GM20000 (cell line): Measurements from ENCODE around the gene OBSL1.

Experiments
- DNase-seq: peaks from one replicate; pipeline ENCODE4 v3.0.0; 2012; ENCODE audit warnings: low spot score
- TF ChIP-seq, protein P1 (sequence below): IDR thresholded peaks from 2 replicates; pipeline ENCODE4 v1.5.1; 2012; ENCODE audit warnings: mild to moderate bottlenecking, control low read depth; ENCODE audit errors: extremely low read depth, missing control alignments

OBSL1 gene

DNA sequence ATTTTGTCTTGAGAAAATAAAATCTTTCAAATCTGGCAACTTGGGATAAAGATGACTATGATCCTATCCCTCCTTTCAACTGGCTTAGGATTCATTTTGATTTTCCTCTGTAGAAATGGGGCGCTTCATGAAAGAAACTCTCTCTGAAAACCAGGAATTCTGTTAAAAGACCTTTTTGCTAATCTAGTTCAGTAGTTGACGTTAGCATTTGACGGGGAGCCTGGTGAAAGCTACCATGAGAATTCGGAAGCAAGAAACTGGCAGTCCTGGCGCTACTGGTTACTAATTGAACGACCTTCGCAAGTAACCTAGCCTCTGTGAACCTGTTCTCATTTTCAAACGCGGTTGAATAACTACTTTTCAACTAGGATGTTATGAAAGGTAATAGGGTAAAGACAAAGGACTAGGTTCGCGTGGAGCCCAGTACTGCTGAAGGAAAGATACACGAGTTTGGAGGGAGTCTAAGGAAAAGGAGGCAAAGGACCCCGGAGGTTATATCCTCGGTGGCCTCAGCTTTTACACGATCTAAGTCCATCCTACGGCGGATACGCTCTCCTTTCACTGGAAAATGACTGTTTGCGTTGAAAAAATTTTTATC is 25.7 kb upstream of the OBSL1 start:
- DNase-seq: no peak
- TF ChIP-seq, protein P1, sequence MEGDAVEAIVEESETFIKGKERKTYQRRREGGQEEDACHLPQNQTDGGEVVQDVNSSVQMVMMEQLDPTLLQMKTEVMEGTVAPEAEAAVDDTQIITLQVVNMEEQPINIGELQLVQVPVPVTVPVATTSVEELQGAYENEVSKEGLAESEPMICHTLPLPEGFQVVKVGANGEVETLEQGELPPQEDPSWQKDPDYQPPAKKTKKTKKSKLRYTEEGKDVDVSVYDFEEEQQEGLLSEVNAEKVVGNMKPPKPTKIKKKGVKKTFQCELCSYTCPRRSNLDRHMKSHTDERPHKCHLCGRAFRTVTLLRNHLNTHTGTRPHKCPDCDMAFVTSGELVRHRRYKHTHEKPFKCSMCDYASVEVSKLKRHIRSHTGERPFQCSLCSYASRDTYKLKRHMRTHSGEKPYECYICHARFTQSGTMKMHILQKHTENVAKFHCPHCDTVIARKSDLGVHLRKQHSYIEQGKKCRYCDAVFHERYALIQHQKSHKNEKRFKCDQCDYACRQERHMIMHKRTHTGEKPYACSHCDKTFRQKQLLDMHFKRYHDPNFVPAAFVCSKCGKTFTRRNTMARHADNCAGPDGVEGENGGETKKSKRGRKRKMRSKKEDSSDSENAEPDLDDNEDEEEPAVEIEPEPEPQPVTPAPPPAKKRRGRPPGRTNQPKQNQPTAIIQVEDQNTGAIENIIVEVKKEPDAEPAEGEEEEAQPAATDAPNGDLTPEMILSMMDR: no peak

DNA sequence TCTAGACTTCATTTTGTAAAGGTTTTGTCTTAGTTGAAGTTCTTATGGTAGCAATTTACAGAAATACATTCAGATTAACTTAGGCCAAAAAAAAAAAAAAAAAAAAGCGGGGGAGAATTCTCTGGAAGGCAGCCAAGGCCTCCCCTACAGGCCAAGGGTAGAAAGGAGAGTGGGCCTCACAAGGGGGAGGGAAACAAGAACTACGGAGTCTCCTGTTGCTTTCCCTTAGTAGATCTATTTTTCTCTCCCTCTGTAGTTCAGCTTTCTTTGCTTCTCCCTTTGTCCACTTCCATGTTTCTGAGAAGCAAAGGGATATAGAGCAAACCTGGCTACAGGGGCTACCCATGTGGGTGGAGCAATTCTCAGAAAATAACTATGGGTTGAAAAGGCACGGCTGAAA is 23.9 kb upstream of the OBSL1 start:
- TF ChIP-seq, protein P1: no peak
- DNase-seq: no peak

DNA sequence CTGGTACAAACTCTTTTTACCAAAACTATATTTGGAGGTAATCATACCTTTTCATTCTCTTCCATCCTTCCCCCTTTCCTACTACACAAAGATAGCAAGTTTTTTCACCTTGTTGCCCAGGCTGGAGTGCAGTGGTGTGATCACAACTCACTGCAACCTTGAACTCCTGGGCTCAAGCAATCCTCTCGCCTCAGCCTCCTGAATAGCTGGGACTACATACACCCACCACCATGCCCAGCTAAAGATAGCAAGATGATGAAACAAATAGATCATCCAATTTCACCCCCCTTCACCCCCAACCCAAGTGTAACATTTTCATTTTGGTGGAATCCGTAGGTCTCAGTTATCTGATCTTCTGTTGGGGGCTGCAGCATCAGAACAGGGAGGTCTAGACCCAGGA is 21.8 kb upstream of the OBSL1 start:
- no peak for DNase-seq
- TF ChIP-seq, protein P1: no peak

DNA sequence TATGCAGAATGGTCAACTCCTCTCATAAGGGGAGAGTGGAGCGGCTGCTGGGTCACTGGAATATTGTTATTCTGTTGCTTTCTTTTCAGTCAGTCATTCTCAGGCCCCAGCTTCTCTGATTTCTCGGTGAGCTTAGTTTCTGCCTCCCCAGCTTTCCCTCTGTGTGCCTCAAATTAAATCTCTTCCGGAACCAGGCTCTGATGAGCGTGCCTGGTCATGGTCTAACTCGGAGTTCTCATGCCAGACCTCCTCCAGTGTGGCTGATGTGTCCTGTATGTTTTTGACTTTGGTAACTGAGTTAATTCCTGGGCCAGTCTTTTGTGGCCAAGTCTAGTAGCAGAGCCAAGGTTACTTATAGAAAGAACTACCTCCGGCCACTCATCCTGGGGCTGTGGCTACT is 21.4 kb upstream of the OBSL1 start:
- TF ChIP-seq, protein P1: no peak
- DNase-seq: no peak

DNA sequence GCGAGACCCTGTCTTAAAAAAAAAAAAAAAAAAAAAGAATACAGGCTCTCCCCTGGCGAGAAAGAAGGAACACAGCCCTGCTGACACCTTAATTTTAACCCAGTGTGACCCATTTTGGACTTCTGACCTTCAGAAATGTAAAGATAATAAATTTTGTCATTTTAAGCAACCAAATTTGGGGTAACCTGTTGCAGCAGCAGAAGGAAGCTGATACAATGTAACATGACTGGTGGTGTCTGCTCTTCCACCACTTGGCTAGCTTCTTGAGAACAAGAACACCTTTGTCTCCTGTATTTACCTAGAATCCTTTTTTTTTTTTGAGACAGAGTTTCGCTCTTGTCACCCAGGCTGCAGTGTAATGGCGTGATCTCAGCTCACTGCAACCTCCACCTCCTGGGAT is 19.8 kb upstream of the OBSL1 start:
- TF ChIP-seq, protein P1: no peak
- no peak for DNase-seq

DNA sequence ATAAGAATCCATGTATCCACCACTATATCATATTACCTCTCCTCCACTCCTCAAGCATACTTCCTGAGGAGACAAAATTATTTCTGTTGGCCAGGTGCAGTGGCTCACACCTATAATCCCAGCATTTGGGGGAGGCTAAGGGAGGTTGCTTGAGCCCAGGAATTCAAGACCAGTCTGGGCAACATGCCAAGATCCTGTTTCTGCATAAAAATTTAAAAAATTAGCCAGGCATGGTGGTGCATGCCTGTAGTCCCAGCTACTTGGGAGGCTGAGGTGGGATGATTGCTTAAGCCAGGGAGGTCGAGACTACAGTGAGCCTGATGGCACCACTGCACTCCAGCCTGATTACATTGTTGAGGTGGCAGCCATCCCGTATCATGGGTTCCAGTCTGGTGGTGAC is 10.0 kb upstream of the OBSL1 start:
- no peak for DNase-seq
- TF ChIP-seq, protein P1: no peak

DNA sequence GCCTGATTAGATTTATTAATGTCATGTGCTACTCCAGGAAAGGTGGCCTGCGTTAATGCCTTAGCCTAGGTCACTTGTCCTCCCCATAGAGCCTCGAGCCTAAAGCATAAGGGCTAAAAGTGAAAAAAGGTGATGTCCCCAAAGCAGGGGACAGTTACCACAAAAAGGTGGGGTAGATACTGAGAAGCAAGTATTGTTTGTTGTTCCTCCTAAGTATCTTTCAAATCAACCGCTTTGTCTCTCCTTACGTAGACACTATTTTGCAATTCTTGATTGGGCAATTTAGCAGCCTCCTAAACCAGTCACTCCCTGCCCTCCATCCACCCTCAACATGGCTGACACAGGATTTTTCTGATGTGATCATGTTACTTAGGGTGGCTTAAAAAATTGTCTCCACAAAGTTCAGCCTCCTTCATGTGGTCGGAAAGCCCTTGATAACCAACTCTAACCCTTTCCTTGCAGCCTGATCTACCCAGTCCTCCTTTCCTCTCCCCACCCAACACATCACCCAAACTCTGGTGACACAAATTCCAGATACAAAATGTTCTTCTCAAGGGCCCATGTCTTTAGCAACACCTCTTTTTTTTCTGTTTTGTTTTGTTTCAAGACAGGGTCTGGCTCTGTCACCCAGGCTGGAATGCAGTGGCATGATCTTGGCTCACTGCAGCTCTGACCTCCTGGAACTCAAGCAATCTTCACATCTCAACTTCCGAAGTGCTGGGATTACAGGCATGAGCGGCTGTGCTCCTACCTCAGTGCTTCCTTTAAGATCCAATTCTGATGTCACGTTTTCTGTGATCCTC is 7.7 kb upstream of the OBSL1 start:
- TF ChIP-seq, protein P1: no peak
- DNase-seq: no peak
